Nephron progenitor cell (in vitro differentiated cells): ENCODE measurements around the gene LTBP1.
"Not testable (repeated sequence)": the region's sequence is repeated elsewhere in the genome, so short reads cannot be mapped to it uniquely, and the experiment has no call there.

Source experiments
- DNase-seq: peaks from one replicate; pipeline ENCODE4 v3.0.0; 2021
- H3K27ac Mint-ChIP-seq: 2 replicates; pipeline ENCODE4 v1.8.0; 2021; ENCODE audit warnings: mild to moderate bottlenecking, moderate library complexity, mixed read lengths
- H3K27me3 Mint-ChIP-seq: 2 replicates; pipeline ENCODE4 v1.8.0; 2021; ENCODE audit warnings: mild to moderate bottlenecking, low read depth, mixed read lengths; ENCODE audit not compliant: poor library complexity
- H3K36me3 Mint-ChIP-seq: 2 replicates; pipeline ENCODE4 v1.8.0; 2021; ENCODE audit warnings: low read depth, mixed read lengths
- H3K4me1 Mint-ChIP-seq: 2 replicates; pipeline ENCODE4 v1.8.0; 2021; ENCODE audit warnings: mixed read lengths
- H3K4me3 Mint-ChIP-seq: 2 replicates; pipeline ENCODE4 v1.8.0; 2021; ENCODE audit warnings: mild to moderate bottlenecking, moderate library complexity, mixed read lengths
- H3K9me3 Mint-ChIP-seq: 2 replicates; pipeline ENCODE4 v1.8.0; 2021; ENCODE audit warnings: mild to moderate bottlenecking, moderate library complexity, mixed read lengths
- TF ChIP-seq, protein P1 (sequence below): fragments of 200-600 bp; sonication (generic); IDR thresholded peaks from 2 replicates; pipeline ENCODE4 v1.5.0; 2021; ENCODE audit warnings: antibody characterized with exemption

LTBP1 gene

DNA sequence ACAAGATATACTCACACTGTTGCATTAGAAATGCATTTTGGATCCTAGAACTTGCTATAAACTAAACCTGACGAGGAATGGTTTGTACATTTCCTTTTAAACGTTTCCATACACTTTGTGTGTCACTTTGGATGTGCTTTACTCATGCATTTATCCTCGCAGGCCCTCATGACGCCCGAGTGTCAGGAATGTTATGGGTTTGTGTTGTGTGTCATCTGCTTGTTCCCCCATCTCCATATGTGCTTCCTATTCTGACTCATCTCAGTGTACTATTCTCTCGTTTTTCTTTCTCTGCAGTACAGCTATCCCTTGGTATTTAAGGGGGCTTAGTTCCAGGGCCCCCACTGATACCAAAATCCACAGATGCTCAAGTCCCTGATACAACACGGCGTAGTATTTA is 408.2 kb downstream of the LTBP1 start:
- H3K9me3 Mint-ChIP-seq = peaks cover 30% of the 10 kb centered on the region
- H3K4me1 Mint-ChIP-seq = no peaks in the 10 kb centered on the region
- no peak overlapping the region for H3K27ac Mint-ChIP-seq
- H3K27me3 Mint-ChIP-seq = no peaks in the 10 kb centered on the region
- no peak overlapping the region for H3K4me3 Mint-ChIP-seq
- H3K36me3 Mint-ChIP-seq = peaks cover 61% of the 10 kb centered on the region
- DNase-seq = no peak
- TF ChIP-seq, protein P1, sequence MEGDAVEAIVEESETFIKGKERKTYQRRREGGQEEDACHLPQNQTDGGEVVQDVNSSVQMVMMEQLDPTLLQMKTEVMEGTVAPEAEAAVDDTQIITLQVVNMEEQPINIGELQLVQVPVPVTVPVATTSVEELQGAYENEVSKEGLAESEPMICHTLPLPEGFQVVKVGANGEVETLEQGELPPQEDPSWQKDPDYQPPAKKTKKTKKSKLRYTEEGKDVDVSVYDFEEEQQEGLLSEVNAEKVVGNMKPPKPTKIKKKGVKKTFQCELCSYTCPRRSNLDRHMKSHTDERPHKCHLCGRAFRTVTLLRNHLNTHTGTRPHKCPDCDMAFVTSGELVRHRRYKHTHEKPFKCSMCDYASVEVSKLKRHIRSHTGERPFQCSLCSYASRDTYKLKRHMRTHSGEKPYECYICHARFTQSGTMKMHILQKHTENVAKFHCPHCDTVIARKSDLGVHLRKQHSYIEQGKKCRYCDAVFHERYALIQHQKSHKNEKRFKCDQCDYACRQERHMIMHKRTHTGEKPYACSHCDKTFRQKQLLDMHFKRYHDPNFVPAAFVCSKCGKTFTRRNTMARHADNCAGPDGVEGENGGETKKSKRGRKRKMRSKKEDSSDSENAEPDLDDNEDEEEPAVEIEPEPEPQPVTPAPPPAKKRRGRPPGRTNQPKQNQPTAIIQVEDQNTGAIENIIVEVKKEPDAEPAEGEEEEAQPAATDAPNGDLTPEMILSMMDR = no peak

DNA sequence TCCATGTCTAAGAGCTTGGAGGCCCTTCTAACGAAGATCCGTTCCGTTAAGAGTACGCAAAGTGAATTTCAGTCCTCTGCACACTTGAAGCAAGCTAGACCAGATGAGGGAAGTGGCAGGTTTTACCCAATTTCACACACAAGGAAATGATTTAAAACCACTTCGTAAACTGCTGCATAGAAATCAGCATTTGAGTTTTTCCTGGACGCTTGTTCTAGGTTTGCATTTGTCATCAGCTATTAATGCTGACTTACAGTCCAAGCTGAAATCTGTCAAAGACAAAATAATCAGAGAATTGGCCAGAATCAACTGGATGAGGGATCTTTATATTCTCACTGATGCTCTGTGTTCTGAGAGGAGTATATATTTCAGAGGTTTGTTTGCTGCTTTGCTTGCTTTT is 412.1 kb downstream of the LTBP1 start:
- peaks cover 57% of the 10 kb centered on the region for H3K36me3 Mint-ChIP-seq
- H3K27me3 Mint-ChIP-seq = no peaks in the 10 kb centered on the region
- H3K9me3 Mint-ChIP-seq = peaks cover 30% of the 10 kb centered on the region
- no peak overlapping the region for H3K4me3 Mint-ChIP-seq
- no peak overlapping the region for H3K27ac Mint-ChIP-seq
- DNase-seq = no peak
- H3K4me1 Mint-ChIP-seq = no peaks in the 10 kb centered on the region
- TF ChIP-seq, protein P1 = no peak

DNA sequence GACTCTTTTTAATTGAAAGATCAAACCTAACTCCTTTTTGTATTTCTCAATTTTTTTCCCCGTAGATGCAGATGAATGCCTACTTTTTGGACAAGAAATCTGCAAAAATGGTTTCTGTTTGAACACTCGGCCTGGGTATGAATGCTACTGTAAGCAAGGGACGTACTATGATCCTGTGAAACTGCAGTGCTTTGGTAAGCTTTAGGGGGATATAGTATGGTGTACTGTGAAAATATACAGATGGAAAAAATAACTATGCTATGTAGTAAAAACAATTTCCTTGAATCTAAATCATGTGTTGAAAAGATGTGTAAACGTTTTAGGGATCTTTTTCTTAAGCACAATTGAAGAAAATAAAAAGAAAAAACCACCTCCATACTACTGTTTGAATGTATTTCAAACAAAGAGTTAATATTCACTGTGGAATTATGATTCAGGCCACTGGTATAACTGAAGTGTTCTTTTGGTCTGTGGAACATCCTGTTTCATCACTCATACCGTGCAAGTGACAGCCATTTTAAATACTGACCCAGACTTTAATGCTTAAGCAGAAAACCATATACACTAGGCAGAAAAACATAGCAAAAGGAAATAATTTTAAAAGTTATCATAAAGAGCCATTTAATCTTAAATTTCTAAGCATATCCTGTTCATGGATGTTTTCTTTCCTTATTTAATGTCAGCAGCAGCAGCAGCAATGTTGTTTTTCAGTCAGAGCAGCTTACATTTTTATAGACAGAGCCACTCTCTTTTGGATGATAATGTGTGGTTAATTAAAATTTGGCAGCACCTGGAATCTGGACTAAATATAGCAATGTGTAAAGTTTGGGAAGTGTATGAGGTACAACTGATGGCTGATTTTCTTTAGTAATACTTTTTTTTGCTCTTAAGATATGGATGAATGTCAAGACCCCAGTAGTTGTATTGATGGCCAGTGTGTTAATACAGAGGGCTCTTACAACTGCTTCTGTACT is 416.9 kb downstream of the LTBP1 start:
- Mint-ChIP-seq H3K4me1 (no peaks in the 10 kb centered on the region), H3K27me3 (no peaks in the 10 kb centered on the region), H3K9me3 (no peaks in the 10 kb centered on the region), H3K27ac (no peak overlapping the region), H3K36me3 (peaks cover 48% of the 10 kb centered on the region), H3K4me3 (no peak overlapping the region)
- DNase-seq = no peak
- TF ChIP-seq, protein P1 = no peak

DNA sequence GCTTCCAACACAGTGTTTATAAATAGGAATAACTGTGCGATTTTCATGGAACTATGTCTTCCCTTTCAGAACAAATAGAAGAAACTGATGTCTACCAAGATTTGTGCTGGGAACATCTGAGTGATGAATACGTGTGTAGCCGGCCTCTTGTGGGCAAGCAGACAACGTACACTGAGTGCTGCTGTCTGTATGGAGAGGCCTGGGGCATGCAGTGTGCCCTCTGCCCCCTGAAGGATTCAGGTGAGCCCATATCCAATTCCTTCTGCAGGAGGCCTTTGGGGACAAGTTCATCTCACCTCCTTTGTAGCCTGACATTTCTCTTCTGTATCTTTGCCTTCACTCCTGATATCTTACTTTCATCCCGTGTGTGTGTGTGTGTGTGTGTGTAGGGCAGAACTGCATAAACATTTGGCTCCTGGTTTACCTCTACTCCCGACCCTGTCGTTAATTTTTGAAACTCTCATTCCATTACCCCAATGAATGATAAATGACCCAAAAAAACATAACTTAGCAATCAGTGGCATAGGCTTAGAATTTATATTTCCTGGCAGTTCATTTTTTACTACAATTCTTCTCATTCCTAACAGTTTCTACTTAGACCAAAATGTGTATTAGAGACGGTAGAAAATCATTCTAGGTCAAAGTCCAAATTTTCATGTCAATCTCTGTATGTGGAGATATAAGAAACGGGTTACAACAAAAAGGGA is 418.7 kb downstream of the LTBP1 start:
- H3K4me1 Mint-ChIP-seq = no peaks in the 10 kb centered on the region
- DNase-seq = no peak
- TF ChIP-seq, protein P1 = no peak
- no peaks in the 10 kb centered on the region for H3K9me3 Mint-ChIP-seq
- H3K27me3 Mint-ChIP-seq = no peaks in the 10 kb centered on the region
- no peak overlapping the region for H3K27ac Mint-ChIP-seq
- peaks cover 45% of the 10 kb centered on the region for H3K36me3 Mint-ChIP-seq
- H3K4me3 Mint-ChIP-seq = no peak overlapping the region

DNA sequence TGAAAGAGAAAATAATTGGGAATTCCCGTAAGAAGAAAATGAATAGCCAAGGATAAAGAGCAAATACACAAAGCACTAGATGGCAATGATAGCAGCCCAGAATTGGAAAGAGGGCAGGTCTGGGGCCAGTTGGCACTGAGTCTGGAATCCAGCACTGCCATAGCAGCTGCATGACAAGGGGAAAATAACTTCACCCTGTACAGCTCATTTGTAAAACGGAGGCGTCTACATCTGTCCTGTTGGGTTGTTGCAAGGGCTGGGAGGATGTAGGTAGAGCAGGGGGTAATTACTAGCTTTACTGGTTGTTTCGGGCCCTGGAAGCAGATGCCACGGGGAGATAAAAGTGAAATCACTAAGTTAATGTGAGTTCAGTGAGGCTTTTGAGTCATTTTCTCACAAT is 419.7 kb downstream of the LTBP1 start:
- H3K9me3 Mint-ChIP-seq = no peaks in the 10 kb centered on the region
- no peak for DNase-seq
- no peak overlapping the region for H3K27ac Mint-ChIP-seq
- H3K36me3 Mint-ChIP-seq = peaks cover 40% of the 10 kb centered on the region
- no peaks in the 10 kb centered on the region for H3K27me3 Mint-ChIP-seq
- H3K4me1 Mint-ChIP-seq = no peaks in the 10 kb centered on the region
- TF ChIP-seq, protein P1 = no peak
- no peak overlapping the region for H3K4me3 Mint-ChIP-seq

DNA sequence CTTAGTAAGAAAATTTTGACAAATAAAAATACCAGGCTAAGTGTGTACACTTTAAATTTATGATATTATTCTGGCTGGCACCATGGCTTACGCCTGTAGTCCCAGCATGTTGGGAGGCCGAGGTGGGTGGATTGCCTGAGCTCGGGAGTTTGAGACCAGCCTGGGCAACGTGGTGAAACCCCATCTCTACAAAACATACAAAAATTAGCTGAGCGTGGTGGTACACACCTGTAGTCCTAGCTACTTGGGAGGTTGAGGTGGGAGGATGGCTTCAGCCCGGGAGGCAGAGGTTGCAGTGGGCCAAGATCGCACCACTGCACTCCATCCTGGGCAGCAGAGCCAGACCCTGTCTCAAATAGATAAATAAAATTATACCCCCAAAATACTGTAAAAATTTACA is 421.8 kb downstream of the LTBP1 start:
- not testable (repeated sequence) for H3K27ac Mint-ChIP-seq, H3K9me3 Mint-ChIP-seq, H3K27me3 Mint-ChIP-seq, H3K4me1 Mint-ChIP-seq, DNase-seq, H3K4me3 Mint-ChIP-seq
- peaks cover 31% of the 10 kb centered on the region for H3K36me3 Mint-ChIP-seq
